GM19395 (cell line): ENCODE results near the gene AKAP13.
A peak's percentile ranks its signal among the peaks of the same experiment; 100 is the strongest.

Experiments
- ATAC-seq: cut with Tn5 transposase; IDR thresholded peaks from one replicate; pipeline ENCODE4 v1.9.1; 2021; ENCODE audit warnings: mild to moderate bottlenecking, moderate library complexity; ENCODE audit not compliant: unreplicated experiment

Gene AKAP13

DNA sequence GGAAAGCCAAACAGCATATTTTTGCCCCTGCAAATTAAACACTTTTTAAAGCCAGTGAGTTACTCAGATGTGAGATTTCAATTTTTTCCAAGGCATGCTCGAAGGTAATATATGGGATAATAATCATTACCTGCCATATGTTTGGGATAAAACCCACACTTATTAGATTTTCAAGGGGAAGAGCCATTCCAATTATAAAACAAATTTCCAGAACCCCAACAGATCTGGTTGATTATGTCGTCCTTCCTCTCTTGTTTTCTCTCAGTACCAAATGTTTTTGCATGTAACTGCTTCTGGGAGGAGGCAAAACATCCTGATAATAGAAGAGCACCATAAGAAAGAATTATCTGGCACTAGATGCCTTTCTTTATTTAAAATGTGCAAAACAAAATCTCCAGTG lies 115.1 kb downstream of the AKAP13 start:
- no peak for ATAC-seq

GRCh38 chr15:85496151-85496550 lies 115.7 kb downstream of the AKAP13 start:
- no peak for ATAC-seq

DNA sequence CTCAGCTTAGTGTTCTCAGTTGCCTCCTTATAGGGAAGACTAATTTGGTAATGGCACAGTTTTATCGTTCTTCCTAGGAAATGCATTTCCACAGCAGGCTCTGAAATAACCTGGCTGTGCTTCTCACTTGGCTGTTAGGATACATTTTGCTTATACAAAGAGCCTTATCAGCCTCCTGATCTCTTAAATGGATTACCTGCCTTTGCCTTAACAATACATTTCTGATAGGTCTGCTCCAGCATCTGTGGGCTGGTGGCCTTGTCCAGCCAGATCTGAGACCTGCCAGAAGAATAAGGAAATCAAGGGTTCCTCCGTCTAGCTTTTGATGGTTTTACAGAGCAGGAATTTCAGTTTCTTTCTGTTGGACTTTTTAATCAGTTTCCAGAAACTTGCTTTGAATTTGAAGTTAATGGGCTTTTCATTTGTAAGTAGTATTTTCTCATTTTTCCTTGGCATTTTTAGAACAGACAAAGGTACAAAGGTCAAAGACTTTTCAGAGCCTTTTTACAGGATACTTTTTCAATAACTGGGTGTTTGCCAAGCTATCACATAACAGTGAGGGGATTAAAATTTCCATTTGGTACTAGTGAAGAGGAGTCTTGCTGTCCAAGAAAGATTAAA lies 116.3 kb downstream of the AKAP13 start:
- ATAC-seq = no peak

GRCh38 chr15:85497172-85497569 lies 116.8 kb downstream of the AKAP13 start:
- ATAC-seq = no peak

DNA sequence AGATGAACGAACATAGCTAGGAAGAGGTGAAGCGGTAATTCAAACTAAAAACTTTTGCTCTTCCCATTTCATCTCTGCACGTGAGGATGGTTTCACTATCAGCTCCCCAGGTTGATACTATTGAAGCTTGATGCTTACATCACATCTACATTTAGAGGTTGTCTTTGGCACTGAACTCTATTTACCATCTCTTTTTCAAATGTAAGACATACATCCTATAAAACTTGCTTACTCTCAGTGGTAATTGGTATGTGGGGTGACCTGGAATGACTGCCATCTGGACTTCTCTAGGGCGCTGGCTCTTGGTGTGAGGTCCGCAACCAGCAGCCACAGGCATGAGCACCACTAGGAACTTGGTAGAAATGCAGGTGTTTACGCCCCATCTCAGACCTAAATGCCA lies 118.1 kb downstream of the AKAP13 start:
- ATAC-seq = no peak

- ATAC-seq = no peak
Measured at GRCh38 chr15:85499371-85499887, 119.0 kb downstream of the AKAP13 start.

DNA sequence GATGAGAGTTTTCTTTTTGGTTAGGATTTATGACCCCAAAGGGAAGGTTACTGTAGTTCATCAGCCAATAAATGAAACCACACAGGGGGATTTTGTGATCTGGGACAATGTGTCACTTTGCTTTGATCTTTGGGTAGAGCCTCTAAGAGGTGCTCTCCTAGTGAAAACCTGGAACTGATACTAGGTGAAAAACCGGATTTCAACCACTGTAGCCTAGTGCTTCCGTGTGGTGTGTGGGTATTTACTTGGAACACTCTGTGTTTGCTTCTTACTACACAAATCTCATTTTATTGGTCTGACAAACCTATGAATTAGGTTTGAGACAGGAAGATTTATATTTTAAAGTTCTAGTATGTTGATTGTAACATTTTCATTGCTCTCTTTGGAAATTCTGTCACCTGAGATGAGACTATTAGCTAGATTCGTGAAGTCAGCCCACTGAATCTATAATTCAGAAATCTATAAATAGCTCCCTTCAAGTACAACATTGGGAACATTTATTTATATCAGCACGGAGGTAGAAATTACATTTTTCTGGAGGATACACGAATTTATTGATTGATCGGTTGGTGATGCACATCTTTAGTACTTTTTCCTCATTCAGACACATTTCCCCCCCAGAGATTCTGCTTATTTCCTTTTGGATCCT lies 119.8 kb downstream of the AKAP13 start:
- ATAC-seq = peak; percentile 87

DNA sequence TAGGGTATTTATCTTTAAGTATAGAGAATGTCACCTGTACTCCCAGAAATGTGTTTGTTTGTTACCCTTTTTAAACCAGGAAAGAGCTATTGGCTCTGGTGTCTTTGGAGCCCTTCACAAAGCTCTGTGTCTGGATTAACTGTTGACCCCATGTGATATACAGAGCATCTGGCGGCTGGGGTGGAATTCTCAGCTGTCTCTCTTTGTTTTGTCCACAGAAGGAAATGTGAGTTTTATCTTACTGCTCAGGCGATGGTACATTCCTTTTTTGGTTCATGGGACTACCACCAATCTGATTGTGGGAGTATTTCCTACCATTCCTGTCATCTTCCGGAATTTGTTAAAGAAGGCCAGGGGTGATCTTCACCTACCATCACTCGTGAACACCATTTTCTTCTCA lies 120.3 kb downstream of the AKAP13 start:
- no peak for ATAC-seq

- no peak for ATAC-seq
Measured at GRCh38 chr15:85501574-85501973, 121.2 kb downstream of the AKAP13 start.

GRCh38 chr15:85503151-85503799 lies 122.9 kb downstream of the AKAP13 start:
- ATAC-seq = no peak

GRCh38 chr15:85504749-85505676 lies 124.6 kb downstream of the AKAP13 start:
- ATAC-seq = no peak

GRCh38 chr15:85507114-85507513 lies 126.7 kb downstream of the AKAP13 start:
- ATAC-seq = no peak

DNA sequence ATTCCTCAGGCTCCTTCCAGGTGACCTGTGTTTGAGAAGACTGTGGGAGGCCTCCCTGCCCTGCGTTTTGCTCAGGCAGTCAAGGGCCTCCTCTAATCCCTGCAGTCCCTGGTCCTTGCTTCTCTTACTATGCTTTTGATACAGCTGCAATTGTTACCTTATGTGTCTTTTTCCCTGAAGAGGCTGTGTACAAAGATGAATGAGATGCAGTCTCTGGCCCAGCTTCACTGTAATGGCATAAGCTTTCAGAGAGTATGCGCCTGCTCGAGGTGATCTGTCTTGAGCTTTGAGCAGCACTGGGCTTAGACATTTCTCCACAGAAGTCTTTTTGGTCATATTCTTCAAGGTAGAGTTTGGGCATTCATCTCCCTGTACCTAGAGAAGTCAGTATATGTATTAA lies 129.6 kb downstream of the AKAP13 start:
- ATAC-seq = no peak

- ATAC-seq = no peak
Measured at GRCh38 chr15:85514413-85514812, 134.0 kb downstream of the AKAP13 start.

GRCh38 chr15:85515212-85515611 lies 134.8 kb downstream of the AKAP13 start:
- ATAC-seq = no peak

- no peak for ATAC-seq
Measured at GRCh38 chr15:85517086-85517485, 136.7 kb downstream of the AKAP13 start.

- ATAC-seq = no peak
Measured at GRCh38 chr15:85518979-85519761, 138.8 kb downstream of the AKAP13 start.

- no peak for ATAC-seq
Measured at GRCh38 chr15:85520650-85521049, 140.2 kb downstream of the AKAP13 start.

- ATAC-seq = no peak
Measured at GRCh38 chr15:85523530-85523929, 143.1 kb downstream of the AKAP13 start.

DNA sequence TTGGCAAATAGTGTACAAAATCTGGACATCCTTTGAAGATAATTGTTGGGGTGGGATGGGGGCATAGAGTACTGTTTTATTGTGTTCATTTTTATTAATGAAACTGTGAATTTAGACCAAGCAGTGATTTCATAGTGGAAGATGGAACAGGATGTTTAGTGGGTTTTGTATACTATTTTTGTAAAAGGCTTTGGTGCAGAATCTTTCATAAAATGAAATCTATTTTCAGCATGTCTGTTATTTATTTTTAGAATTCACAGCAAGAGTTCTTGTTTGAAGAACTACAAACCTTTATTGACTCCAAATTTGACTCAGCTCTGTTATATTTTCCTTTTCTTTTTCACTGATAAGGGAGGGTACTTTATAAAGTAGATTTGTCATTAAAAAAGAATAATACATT lies 145.4 kb downstream of the AKAP13 start:
- no peak for ATAC-seq
